Endothelial cell of umbilical vein (primary cell): ENCODE data around the gene FNBP1L. TPM values are rescaled to one million over a fixed set of nuclear protein-coding genes. Genes with fewer than 3 reads are reported as not detected.

Experiments
- BruUV-seq: library from RNA; stranded (reverse); fragments of 400-500 nt; replicated peaks from 2 replicates; lab custom pipeline; 2021; lab: Mats Ljungman, UMichigan
- CTCF ChIA-PET: fragments of 300-600, 350-600 bp; sonication (Branson Sonifier 250); formaldehyde crosslinking; loops from one replicate; lab custom pipeline; 2021; ENCODE audit warnings: antibody characterized with exemption, inconsistent platforms; lab: Charles Lee
- POLR2A ChIA-PET: fragments of 300-600, 350-600 bp; sonication (Branson Sonifier 250); formaldehyde crosslinking; loops from one replicate; lab custom pipeline; 2021; ENCODE audit warnings: antibody characterized with exemption, inconsistent platforms; lab: Charles Lee
- DNase-seq: peaks from one replicate; pipeline ENCODE4 v3.0.0-alpha.2; 2011; ENCODE audit warnings: low read depth, low spot score
- FAIRE-seq: peaks from 2 replicates; lab custom pipeline; 2011; peaks lifted over from hg19 to GRCh38; lab: Jason Lieb, UNC
- H2AFZ ChIP-seq: 2 replicates; pipeline ENCODE4 v1.6.0; 2012; ENCODE audit warnings: low read depth, low read length, control low read depth, inconsistent platforms
- H3K27ac ChIP-seq: 2 replicates; pipeline ENCODE4 v1.5.1; 2011; ENCODE audit warnings: low read depth, mild to moderate bottlenecking, control low read depth, low read length, moderate library complexity; ENCODE audit not compliant: insufficient read depth
- H3K27me3 ChIP-seq, 2 experiments: 2 replicates each; pipeline versions ENCODE4 v1.6.0 to v1.6.1; 2011; ENCODE audit warnings: low read length in 2 of 2, mixed read lengths in 1 of 2; ENCODE audit not compliant: control insufficient read depth in 2 of 2, insufficient read depth in 2 of 2
- H3K36me3 ChIP-seq, 2 experiments: 2 replicates in 1 of 2; 3 replicates in 1 of 2; pipeline ENCODE4 v1.5.1; 2011; ENCODE audit warnings: low read length in 2 of 2, mild to moderate bottlenecking in 1 of 2, moderate library complexity in 1 of 2; ENCODE audit not compliant: control insufficient read depth in 2 of 2, insufficient read depth in 2 of 2; ENCODE audit errors: extremely low read depth in 1 of 2
- H3K4me1 ChIP-seq: 3 replicates; pipeline ENCODE4 v1.5.1; 2011; ENCODE audit warnings: mild to moderate bottlenecking, low read length; ENCODE audit not compliant: control insufficient read depth, insufficient read depth; ENCODE audit errors: extremely low read depth
- H3K4me2 ChIP-seq: 2 replicates; pipeline ENCODE4 v1.6.1; 2011; ENCODE audit warnings: low read length, control low read depth, mixed read lengths; ENCODE audit not compliant: insufficient read depth
- H3K4me3 ChIP-seq, 3 experiments: fragments of 200-600 bp in 1 of 3; sonication (generic), shearing (Covaris generic) in 1 of 3; replicated peaks in 1 of 3; 2 replicates each; pipeline ENCODE4 v1.5.1; 2011 to 2016; ENCODE audit warnings: control low read depth in 3 of 3, low read length in 3 of 3, mild to moderate bottlenecking in 2 of 3, inconsistent platforms in 1 of 3, low read depth in 1 of 3, moderate library complexity in 1 of 3; ENCODE audit not compliant: insufficient read depth in 1 of 3
- H3K79me2 ChIP-seq: 2 replicates; pipeline ENCODE4 v1.6.0; 2012; ENCODE audit warnings: low read length, inconsistent platforms; ENCODE audit not compliant: control insufficient read depth, insufficient read depth
- H3K9ac ChIP-seq: replicated peaks from 2 replicates; pipeline ENCODE3; 2011; ENCODE audit warnings: low read length, control low read depth; ENCODE audit not compliant: insufficient read depth; ENCODE audit errors: extremely low read depth
- H3K9me1 ChIP-seq: replicated peaks from 3 replicates; pipeline ENCODE4 v1.6.0; 2011; ENCODE audit warnings: mild to moderate bottlenecking, low read length; ENCODE audit not compliant: control insufficient read depth, insufficient read depth; ENCODE audit errors: extremely low read depth
- H3K9me3 ChIP-seq: replicated peaks from 2 replicates; pipeline ENCODE4 v1.5.1; 2012; ENCODE audit warnings: low read length, inconsistent platforms; ENCODE audit not compliant: control insufficient read depth, insufficient read depth
- H4K20me1 ChIP-seq: replicated peaks from 2 replicates; pipeline ENCODE3; 2011; ENCODE audit warnings: mild to moderate bottlenecking, low read length; ENCODE audit not compliant: control insufficient read depth, insufficient read depth; ENCODE audit errors: extremely low read depth
- EZH2 ChIP-seq: IDR thresholded peaks from 2 replicates; pipeline ENCODE4 v1.6.1; 2012; ENCODE audit warnings: borderline replicate concordance, low read depth, mild to moderate bottlenecking, moderate library complexity, low read length, inconsistent platforms; ENCODE audit not compliant: severe bottlenecking
- FOS ChIP-seq: IDR thresholded peaks from 2 replicates; pipeline ENCODE4 v1.6.1; 2011; ENCODE audit warnings: mild to moderate bottlenecking, low read length, moderate library complexity, borderline replicate concordance; ENCODE audit not compliant: insufficient read depth
- GATA2 ChIP-seq: IDR thresholded peaks from 2 replicates; pipeline ENCODE4 v1.7.0; 2011; ENCODE audit warnings: low read depth, mild to moderate bottlenecking, moderate library complexity, mixed read lengths, low read length; ENCODE audit not compliant: insufficient read length, insufficient read depth
- JUN ChIP-seq: IDR thresholded peaks from 2 replicates; pipeline ENCODE4 v1.6.1; 2011; ENCODE audit warnings: borderline replicate concordance, low read depth; ENCODE audit not compliant: insufficient read length, insufficient read depth
- MAX ChIP-seq: IDR thresholded peaks from 2 replicates; pipeline ENCODE4 v1.6.1; 2011; ENCODE audit not compliant: insufficient read depth, insufficient read length
- MYC ChIP-seq: IDR thresholded peaks from one replicate; pipeline ENCODE4 v1.6.1; 2011; ENCODE audit warnings: mild to moderate bottlenecking, low read depth, low read length
- POLR2A ChIP-seq: IDR thresholded peaks from 2 replicates; pipeline ENCODE4 v1.6.1; 2012; ENCODE audit warnings: low read depth, mild to moderate bottlenecking, control low read depth, low read length
- POLR2AphosphoS5 ChIP-seq: IDR thresholded peaks from 2 replicates; pipeline ENCODE4 v1.6.1; 2012; ENCODE audit warnings: low read depth, mild to moderate bottlenecking, control low read depth, low read length, moderate library complexity; ENCODE audit not compliant: insufficient read depth
- dilution Hi-C: fragments of 300-500 bp; cut with MboI; formaldehyde crosslinking; loops from one replicate; pipeline ENCODE4 v1.15.0; 2019; ENCODE audit warnings: low sequenced_read_pairs; ENCODE audit not compliant: extremely low pct_ligation_motif_present
- intact Hi-C: fragments of 100-400 bp; cut with micrococcal nuclease; formaldehyde crosslinking; loops from one replicate; pipeline ENCODE4 v1.10.0; 2022
- polyA plus RNA-seq, 4 experiments: library from polyadenylated mRNA; depleted of rRNA in 3 of 4; stranded (reverse) in 3 of 4; unstranded in 1 of 4; fragments of >200 nt; gene quantifications; 2 replicates each; pipeline versions ENCODE4 v1.2.1 to v1.2.3, GENCODE V29; 2011 to 2012; ENCODE audit warnings: missing spikeins in 1 of 4
- total RNA-seq: library from RNA; stranded (reverse); gene quantifications from 2 replicates; pipeline ENCODE4 v1.2.3, GENCODE V29; 2021
- TF ChIP-seq, protein P1 (sequence below), 2 donors: IDR thresholded peaks; 1 replicate in 1 of 2; 2 replicates in 1 of 2; pipeline ENCODE4 v1.5.1; 2011; ENCODE audit warnings: low read length in 2 of 2, mild to moderate bottlenecking in 2 of 2, moderate library complexity in 2 of 2, control low read depth in 1 of 2, inconsistent platforms in 1 of 2, low read depth in 1 of 2; ENCODE audit not compliant: insufficient read depth in 1 of 2; ENCODE audit errors: extremely low read depth in 1 of 2

Gene FNBP1L
- total and polyA plus RNA-seq, 2 donors (not counting 3 experiments of a cell fraction or from before 2014, with no cell fraction given): 28.1 to 56.4 TPM

GRCh38 chr1:93499533-93499932 lies 51.6 kb downstream of the FNBP1L start:
- Histone ChIP-seq H3K36me3 (no peaks in the 10 kb centered on the region), H3K9me3 (no peaks in the 10 kb centered on the region), H3K4me2 (no peak overlapping the region), H3K4me3 (no peak overlapping the region), H3K27me3 (no peaks in the 10 kb centered on the region), H3K9me1 (peaks cover 5% of the 10 kb centered on the region), H3K4me1 (peaks cover 3% of the 10 kb centered on the region), H4K20me1 (peaks cover 26% of the 10 kb centered on the region), H3K9ac (no peak overlapping the region), H3K79me2 (peaks cover 46% of the 10 kb centered on the region), H2AFZ (no peak overlapping the region), H3K27ac (no peak overlapping the region)
- no peak for FAIRE-seq
- ChIA-PET POLR2A (no interaction called here), CTCF (interaction anchor here (0.6 to 1.6 kb wide), 3 partner anchors 14 to 56 kb away, joined by 3 to 5 read pairs (median 3); no protein-coding TSS in a partner anchor)
- no peak for DNase-seq
- dilution Hi-C loops (no loop called here), intact Hi-C loops (no loop called here)
- TF ChIP-seq FOS (no peak), MAX (no peak), POLR2AphosphoS5 (no peak), GATA2 (no peak), POLR2A (no peak), EZH2 (no peak), JUN (no peak), MYC (no peak)
- TF ChIP-seq, protein P1, sequence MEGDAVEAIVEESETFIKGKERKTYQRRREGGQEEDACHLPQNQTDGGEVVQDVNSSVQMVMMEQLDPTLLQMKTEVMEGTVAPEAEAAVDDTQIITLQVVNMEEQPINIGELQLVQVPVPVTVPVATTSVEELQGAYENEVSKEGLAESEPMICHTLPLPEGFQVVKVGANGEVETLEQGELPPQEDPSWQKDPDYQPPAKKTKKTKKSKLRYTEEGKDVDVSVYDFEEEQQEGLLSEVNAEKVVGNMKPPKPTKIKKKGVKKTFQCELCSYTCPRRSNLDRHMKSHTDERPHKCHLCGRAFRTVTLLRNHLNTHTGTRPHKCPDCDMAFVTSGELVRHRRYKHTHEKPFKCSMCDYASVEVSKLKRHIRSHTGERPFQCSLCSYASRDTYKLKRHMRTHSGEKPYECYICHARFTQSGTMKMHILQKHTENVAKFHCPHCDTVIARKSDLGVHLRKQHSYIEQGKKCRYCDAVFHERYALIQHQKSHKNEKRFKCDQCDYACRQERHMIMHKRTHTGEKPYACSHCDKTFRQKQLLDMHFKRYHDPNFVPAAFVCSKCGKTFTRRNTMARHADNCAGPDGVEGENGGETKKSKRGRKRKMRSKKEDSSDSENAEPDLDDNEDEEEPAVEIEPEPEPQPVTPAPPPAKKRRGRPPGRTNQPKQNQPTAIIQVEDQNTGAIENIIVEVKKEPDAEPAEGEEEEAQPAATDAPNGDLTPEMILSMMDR (IDR thresholded peaks at IDR 0.05; ENCODE audit: extremely low read depth in 1 of 2, insufficient read depth in 1 of 2, low read depth in 1 of 2, low read length in 2 of 2): no peak
- BruUV-seq: no TSS peak
